ENCODE measurements around the gene KLHL30. TPM values are rescaled to one million over a fixed set of nuclear protein-coding genes. Genes with fewer than 3 reads are reported as not detected.
A peak's percentile ranks its signal among the peaks of the same experiment; 100 is the strongest.
"Not testable (repeated sequence)": the region's sequence is repeated elsewhere in the genome, so short reads cannot be mapped to it uniquely, and the experiment has no call there.

KLHL30 gene
- total RNA-seq, 1 donor, result under 0.01 TPM

- peaks cover 3% of the 10 kb centered on the region for H4K20me1 ChIP-seq (ENCODE audit: insufficient read depth, low read length)
- H3K9me3 ChIP-seq (ENCODE audit: low read depth, low read length), result no peaks in the 10 kb centered on the region
- H3K4me1 ChIP-seq (ENCODE audit: insufficient read depth, low read length), result peaks cover 32% of the 10 kb centered on the region
- H3K27ac ChIP-seq (ENCODE audit: low read depth, low read length), result peak overlapping the region; percentile 100
- H3K4me2 ChIP-seq (ENCODE audit: insufficient read depth, low read length), result peak overlapping the region; percentile 86
- H3K79me2 ChIP-seq (ENCODE audit: insufficient read depth, low read length), result no peaks in the 10 kb centered on the region
- H3K4me3 ChIP-seq (ENCODE audit: insufficient read depth, low read length), result no peak overlapping the region
- no peaks in the 10 kb centered on the region for H3K27me3 ChIP-seq (ENCODE audit: insufficient read depth, low read length)
- no peak for TF ChIP-seq CTCF (IDR thresholded peaks at IDR 0.05; ENCODE audit: extremely low read depth, low read depth, low read length)
- no peak overlapping the region for H2AFZ ChIP-seq (ENCODE audit: low read length)
- H3K36me3 ChIP-seq (ENCODE audit: insufficient read depth, low read length), result peaks cover 44% of the 10 kb centered on the region
- peak; percentile 76 for DNase-seq (ENCODE audit: insufficient read length, low spot score, missing footprints)
Observed at GRCh38 chr2:238170386-238171071, 32.1 kb downstream of the KLHL30 start.

- H4K20me1 ChIP-seq (ENCODE audit: insufficient read depth, low read length); H3K79me2 ChIP-seq (ENCODE audit: insufficient read depth, low read length); H2AFZ ChIP-seq (ENCODE audit: low read length); H3K4me3 ChIP-seq (ENCODE audit: insufficient read depth, low read length); H3K4me2 ChIP-seq (ENCODE audit: insufficient read depth, low read length); H3K9me3 ChIP-seq (ENCODE audit: low read depth, low read length); H3K27me3 ChIP-seq (ENCODE audit: insufficient read depth, low read length); DNase-seq (ENCODE audit: insufficient read length, low spot score, missing footprints): not testable (repeated sequence)
- Histone ChIP-seq H3K4me1 (ENCODE audit: insufficient read depth, low read length) (peaks cover 32% of the 10 kb centered on the region), H3K36me3 (ENCODE audit: insufficient read depth, low read length) (peaks cover 45% of the 10 kb centered on the region), H3K27ac (ENCODE audit: low read depth, low read length) (peak overlapping the region; percentile 100)
Observed at GRCh38 chr2:238171072-238171431, 32.6 kb downstream of the KLHL30 start.

GRCh38 chr2:238171575-238172187 lies 33.2 kb downstream of the KLHL30 start:
- H4K20me1 ChIP-seq (ENCODE audit: insufficient read depth, low read length), result peaks cover 3% of the 10 kb centered on the region
- peaks cover 32% of the 10 kb centered on the region for H3K4me1 ChIP-seq (ENCODE audit: insufficient read depth, low read length)
- H3K4me2 ChIP-seq (ENCODE audit: insufficient read depth, low read length), result no peak overlapping the region
- peak overlapping the region; percentile 38 for H3K27ac ChIP-seq (ENCODE audit: low read depth, low read length)
- no peak for DNase-seq (ENCODE audit: insufficient read length, low spot score, missing footprints)
- H3K4me3 ChIP-seq (ENCODE audit: insufficient read depth, low read length), result no peak overlapping the region
- no peaks in the 10 kb centered on the region for H3K9me3 ChIP-seq (ENCODE audit: low read depth, low read length)
- TF ChIP-seq CTCF (IDR thresholded peaks at IDR 0.05; ENCODE audit: extremely low read depth, low read depth, low read length), result no peak
- no peaks in the 10 kb centered on the region for H3K79me2 ChIP-seq (ENCODE audit: insufficient read depth, low read length)
- no peak overlapping the region for H2AFZ ChIP-seq (ENCODE audit: low read length)
- H3K36me3 ChIP-seq (ENCODE audit: insufficient read depth, low read length), result peaks cover 48% of the 10 kb centered on the region
- no peaks in the 10 kb centered on the region for H3K27me3 ChIP-seq (ENCODE audit: insufficient read depth, low read length)

GRCh38 chr2:238172439-238172838 lies 34.0 kb downstream of the KLHL30 start:
- Histone ChIP-seq H3K9me3 (ENCODE audit: low read depth, low read length) (no peaks in the 10 kb centered on the region), H3K27ac (ENCODE audit: low read depth, low read length) (no peak overlapping the region), H3K4me2 (ENCODE audit: insufficient read depth, low read length) (no peak overlapping the region), H4K20me1 (ENCODE audit: insufficient read depth, low read length) (peaks cover 3% of the 10 kb centered on the region), H3K27me3 (ENCODE audit: insufficient read depth, low read length) (no peaks in the 10 kb centered on the region), H3K79me2 (ENCODE audit: insufficient read depth, low read length) (no peaks in the 10 kb centered on the region), H2AFZ (ENCODE audit: low read length) (no peak overlapping the region), H3K36me3 (ENCODE audit: insufficient read depth, low read length) (peaks cover 54% of the 10 kb centered on the region), H3K4me1 (ENCODE audit: insufficient read depth, low read length) (peaks cover 32% of the 10 kb centered on the region), H3K4me3 (ENCODE audit: insufficient read depth, low read length) (no peak overlapping the region)
- no peak for TF ChIP-seq CTCF (IDR thresholded peaks at IDR 0.05; ENCODE audit: extremely low read depth, low read depth, low read length)
- DNase-seq (ENCODE audit: insufficient read length, low spot score, missing footprints), result no peak
